Measurements from ENCODE around the gene SLC6A4.

The SLC6A4 gene

DNA sequence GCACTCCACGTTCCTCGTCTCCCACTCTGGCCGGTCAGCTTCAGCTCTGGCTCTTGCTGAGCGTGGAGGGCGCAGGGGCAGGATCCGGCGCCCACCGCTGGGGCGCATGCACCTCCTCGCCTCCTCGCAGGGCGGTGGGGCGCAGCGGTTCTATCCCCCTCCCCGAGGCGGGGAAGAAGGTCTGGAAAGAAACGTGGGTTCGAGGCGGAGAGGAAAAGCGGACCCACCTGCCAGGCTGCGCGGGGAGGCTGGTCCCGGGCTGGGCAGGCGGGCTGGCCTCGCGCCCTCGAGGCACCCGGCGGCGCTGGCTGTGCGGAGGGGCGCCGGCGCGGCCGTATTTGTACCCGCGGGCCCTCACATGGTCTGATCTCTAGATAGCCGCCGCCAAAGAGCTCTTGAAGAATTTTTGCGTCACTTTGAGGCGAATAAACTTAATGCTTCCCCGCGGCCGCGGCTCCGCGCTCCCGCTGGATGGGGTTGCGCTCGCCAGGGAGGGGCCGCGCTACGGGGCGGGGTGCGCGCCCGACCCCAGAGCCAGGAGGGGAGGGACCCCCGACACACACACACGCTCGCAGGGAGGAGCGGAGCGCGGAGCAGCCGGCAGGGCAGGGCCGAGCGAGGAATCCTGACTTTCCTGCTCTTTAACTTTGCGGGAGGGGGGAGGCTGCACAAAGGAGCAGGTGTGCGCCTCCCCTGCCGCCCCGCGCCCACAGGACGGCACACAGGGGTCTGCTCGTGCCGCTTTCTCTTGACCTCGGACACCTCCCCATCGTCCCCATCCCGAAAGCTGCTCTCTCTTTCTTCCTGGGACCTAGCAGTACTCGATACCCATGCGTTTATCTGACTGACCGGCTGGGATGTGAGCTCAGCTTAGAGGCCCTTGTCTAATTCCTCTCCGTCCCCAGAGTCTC lies at the start of gene SLC6A4:
TSS of gene SLC6A4 (minus strand) at position 312 of the 911 bp plus-strand sequence. CDS start 13,739 bp downstream, outside the sequence.
- no peak for DNase-seq

DNA sequence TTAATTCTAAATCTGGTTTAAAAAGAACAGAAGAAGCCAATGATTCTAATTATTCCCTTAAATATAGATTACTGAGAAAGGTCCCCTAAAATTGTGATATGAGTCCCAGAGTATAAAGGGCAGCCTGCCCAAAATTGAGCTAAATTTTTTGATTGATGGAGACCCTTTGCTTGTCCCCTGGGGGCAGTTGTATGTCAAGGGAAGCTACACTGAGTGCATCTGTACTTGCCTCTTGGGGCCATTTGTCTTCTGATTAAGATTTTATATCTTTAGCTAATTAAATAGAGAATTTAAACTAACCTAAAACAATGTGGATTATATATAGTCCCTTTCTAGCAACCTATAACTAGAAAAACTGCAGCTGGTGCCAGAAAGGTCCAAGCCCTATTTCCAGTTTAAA lies 43.7 kb upstream of the SLC6A4 start:
- DNase-seq = no peak

DNA sequence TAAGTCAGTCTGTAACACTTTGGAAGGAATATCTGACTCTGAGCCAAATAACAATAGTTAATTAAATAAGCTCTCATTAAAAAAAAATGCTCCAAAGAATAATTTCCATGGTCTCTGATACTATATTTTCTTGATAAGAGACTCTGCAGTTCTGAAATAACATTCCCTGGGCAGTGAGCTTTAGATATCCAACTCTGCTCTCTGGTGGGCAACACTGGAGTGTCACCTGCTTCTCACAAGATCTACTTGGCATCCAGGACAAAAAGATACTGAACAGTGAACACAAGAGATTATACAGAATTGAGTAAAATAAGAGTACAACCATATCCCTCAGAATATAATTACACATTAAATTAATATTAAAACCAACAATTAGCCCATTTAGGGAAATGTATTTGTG lies 42.5 kb upstream of the SLC6A4 start:
- DNase-seq = no peak

DNA sequence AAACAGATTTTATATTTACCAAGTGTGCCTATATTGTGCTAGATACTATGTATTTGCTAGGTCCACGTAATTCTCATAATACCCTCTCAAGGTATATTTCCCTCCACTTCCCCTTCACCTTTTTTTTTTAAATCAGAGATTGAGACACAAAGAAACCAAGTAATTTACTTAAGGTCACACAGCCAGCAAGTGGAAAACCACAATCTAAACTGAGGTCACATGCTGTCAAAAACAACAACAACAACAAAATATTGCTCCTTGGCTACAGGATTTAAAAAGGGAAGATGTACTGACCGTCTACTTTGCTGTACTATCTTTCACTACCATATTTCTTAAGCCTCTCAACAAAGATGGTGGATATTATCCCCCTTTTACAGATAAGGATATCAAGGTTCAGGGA lies 40.4 kb upstream of the SLC6A4 start:
- DNase-seq = no peak

DNA sequence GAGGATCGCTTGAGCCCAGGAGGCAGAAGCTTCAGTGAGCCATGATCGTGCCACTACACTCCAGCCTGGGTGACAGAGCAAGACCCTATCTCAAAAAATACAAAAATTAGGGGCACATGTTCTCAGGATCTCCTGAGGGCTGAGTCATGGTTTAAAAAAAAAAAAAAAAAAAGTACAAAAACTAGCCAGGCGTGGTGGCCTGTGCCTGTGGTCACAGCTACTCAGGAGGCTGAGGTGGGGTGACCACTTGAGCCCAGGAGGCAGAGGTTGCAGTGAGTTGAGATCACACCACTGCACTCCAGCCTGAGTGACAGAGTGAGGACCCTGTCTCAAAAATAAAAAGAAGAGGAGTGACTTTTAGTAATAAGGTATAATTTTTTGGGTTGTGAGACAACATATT lies 39.4 kb upstream of the SLC6A4 start:
- no peak for DNase-seq

DNA sequence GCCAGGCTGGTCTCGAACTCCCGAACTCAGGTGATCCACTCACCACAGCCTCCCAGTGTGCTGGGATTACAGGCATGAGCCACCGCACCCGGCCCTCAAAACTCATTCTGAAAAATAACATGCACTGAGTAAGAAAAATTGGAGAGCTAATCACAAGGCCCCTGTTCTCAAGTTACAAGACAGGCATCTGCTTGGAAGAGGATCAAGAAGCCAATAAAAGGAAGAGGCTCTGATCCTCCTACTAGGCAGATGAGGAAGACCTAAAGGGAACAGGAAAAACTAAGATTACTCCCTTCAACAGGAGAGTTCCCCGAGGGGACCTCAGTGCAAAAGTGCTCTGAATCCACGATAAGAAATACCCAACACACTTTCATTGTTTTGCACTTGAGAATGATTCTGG lies 37.9 kb upstream of the SLC6A4 start:
- DNase-seq = no peak

DNA sequence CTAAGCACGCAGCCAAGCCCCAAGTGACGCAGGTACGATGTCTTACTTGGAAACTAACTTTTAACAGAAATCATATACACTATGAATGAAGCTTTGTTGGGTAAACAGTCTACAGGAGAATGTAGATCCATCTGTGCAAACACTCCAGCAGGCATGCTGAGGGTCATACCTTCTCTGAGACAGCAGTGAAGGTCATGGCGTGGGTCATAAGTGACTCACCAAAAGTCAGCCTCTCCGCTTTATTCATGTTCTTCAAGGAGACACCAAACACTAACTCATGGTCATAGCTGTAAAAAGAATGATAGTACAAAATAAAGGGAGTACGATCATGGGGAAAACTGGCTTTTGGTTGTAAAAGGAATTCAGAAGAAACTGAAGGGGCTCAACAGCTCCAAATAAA lies 35.6 kb upstream of the SLC6A4 start:
- DNase-seq = no peak

DNA sequence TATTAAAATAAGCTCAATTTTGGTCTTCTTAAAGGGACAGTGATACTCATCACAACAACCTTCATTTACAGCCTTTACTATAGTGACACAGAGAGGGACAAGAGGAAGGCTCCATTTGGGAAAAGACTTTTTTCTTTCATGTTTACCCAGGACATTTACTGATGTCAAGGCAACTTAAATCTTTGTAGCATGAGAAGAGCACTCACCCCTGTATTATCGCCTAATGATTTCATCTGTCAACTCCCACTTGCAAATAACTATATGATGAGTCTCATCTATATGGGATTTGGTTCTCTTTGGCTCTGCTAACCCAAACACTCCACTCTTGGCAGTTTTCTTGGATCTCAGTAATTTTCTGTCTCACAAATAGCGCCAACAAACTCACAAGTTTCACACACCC lies 32.1 kb upstream of the SLC6A4 start:
- DNase-seq = no peak

DNA sequence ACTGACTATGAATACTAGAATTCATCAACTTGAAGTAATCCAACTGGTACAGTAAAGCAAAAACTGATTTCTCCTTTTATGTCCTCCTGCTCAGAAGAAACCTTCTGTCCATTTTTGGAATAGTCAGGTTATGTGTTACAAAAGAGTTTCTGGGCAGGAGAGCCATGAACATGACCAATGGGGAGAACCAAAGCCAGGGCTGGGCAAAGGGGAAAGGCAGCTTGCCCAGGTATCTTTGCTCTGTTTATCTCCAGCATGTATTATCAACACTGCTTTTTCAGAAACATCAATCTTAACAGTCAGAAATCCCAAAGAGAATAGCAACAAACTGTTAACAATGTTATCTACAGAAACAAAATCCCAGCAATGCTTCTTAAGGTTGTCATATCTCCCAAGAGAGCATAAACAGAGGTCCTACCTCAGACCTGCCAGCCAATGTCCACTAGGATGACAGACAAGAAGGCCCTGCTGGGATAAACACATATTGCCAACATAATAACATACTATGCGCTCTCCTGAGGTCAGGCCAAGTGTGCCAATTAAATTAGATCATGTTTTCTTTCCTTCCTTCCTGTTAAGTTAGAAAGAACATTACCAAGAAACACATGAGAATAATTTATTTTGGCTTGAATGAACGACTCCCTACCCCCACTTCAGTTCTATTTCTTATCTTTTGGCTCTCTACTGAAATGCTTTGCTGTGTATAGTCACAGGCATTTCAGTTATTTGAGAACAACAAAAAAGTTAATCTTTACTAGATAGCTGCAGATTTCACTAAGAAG lies 28.2 kb upstream of the SLC6A4 start:
- no peak for DNase-seq

DNA sequence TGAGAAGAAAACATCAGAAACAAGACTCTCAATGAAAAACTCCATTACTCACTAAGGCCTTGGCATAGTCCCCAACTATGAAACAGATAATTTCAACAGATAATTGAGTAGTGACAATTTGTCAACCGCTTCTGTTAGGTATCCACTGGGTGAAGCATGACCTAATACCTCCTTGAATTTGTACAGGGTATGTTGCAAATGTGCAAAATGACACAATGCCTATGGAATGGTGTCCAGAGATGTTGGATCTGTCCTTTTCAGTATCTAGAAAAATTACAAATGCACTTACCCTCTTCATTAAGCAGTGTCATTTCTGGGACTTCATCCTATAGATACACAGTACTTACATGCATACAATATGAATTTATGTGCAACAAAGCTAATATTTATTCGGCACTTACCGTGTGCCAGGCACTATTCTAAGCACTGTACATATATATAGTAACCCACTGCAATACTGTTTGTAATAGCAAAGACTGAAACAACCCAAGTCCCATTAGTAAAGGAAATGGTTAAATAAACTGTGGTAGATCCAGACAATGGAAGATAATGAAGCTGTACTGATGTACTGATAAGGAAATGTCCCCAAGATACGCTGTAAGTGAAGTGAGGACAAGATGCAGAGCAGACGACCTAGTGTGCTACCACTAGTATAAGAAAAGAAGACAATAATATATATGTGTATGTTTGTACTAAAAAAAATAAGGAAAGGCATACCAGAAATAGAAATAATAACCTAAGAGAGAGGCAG lies 21.4 kb upstream of the SLC6A4 start:
- DNase-seq = no peak

DNA sequence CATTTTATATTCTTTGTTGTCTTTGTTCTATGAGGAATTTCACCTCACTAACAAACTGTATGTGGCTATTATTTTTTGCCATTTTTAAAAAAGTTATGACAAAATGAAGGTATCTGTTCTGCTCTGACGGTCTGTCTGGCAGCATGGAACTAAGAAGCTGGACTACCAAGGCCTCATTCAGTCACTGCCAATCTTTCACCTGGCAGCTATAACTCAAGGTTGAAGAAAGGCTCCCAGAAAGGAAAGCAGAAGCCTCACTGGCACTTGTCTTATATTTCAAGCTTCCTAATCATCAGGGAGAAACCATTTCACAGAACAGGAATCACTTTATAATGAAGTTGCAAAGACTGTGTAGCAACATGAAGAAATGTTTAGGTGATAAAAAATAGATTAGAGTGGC lies 18.7 kb upstream of the SLC6A4 start:
- DNase-seq = no peak

DNA sequence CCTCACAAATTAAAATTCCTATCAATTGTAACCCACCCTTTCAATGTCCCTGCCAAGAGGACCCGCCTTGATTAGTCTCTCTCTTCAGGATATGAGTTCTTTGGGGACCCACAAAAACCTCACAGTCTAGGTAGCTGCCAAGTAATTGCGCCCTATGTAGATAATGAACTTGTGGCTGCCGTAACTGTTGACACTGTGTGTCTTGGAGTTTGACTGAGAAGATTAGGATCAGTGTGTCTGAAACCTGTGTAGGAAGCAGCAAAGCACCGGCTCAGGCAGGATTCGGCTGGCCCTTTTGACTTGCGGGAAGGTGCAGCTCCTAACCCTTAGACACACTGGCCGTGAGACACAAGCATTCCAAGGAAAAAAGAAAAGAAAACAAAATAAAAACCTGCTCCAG lies 17.8 kb upstream of the SLC6A4 start:
- DNase-seq = no peak

DNA sequence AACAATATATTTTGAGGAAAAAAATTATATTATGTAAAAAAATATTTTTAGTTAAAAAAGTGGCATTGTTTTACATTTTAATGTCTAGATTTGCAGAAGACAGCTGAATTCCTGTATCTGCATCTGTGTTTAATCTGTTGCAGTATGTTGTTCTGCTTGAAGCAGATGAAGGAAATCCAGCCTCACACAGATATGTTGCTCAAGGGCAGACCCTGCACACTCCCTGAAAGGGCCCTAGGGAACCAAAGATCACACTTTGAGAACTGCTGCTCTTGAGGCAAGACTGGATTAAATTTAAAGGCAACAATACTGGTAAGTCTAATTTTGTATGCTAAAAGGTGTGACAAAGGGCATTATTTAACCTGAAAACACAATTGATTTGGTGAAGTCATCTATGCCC lies 16.4 kb upstream of the SLC6A4 start:
- no peak for DNase-seq

DNA sequence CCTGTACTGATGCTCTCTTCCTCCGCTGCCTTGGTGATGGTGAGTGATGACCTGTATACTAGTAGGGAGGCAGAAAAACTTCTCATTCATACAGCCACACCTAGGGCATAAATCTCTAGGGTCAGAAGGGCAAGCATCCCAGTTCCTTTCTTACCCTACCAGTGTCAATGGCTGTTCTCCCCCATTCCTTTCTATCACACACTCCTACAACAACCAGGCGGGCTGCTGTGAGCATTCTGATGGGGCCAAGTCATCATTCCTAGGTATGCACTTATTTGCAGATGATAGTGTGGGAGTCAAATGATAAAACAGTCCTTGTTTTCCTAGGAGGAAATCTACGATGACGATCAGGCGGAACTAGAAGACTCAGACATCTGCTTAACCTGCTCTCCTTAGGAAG lies 14.0 kb upstream of the SLC6A4 start:
- DNase-seq = no peak

DNA sequence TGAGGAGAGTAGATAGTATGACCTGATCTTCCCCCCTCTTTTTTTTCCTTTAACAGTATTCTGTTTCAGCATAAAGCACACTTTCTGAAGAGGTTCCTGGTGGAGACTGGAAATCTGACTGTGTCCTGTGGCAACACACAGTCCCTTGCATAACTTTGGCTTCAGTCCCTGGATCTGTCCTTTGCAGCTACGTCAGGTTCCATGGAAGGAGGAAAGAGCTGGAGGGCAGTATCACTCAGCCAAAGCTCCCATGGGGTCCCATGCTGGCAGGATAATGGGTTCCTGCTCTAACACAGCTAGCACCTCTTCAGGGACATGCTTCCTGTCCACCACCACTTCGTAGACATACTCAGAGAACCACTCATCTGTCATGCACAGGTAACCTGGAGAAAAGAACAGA lies 13.3 kb upstream of the SLC6A4 start:
- DNase-seq = no peak

DNA sequence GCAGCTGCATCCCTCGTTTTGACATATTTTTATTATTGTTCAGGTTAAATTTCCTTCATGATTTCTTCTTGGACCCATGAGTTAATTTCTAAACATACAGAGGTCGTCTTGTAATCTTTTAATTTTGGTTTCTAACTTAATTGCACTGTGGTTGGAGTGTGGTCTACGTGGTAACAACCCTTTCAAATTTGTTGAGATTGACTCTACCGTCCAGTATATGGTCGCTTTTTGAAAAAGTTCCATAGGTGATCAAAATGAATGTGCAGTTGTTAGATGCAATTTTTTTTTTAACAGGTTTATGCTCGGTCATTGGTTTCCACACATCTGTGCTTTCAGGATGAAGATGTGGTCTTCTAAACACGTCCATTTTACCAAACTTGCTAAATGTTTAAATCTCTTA lies 11.0 kb upstream of the SLC6A4 start:
- no peak for DNase-seq

DNA sequence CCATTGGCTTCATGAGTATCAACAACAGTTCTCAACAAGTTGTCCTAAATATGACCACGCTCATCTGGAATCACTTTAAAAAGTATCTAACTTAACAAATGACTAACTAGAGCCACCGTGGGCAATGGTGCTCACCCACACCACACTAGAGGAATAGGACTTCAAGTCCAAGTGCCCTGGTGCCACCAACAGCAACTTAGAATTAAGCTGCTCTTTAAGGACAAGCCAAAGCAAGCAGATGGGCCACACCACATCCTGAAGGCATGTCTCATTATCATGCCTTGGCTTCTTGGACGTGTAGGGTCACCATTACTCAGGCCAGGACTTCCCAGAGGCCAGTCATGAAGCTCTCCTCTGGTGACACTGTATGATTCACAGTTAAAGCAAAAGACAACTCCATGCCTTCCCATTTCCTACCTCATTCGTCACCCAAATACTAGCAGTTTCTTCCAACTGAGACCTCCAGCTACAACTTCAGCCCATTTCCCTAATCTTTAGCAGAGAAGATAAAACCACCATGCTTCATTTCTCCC lies 9.4 kb upstream of the SLC6A4 start:
- DNase-seq = no peak

DNA sequence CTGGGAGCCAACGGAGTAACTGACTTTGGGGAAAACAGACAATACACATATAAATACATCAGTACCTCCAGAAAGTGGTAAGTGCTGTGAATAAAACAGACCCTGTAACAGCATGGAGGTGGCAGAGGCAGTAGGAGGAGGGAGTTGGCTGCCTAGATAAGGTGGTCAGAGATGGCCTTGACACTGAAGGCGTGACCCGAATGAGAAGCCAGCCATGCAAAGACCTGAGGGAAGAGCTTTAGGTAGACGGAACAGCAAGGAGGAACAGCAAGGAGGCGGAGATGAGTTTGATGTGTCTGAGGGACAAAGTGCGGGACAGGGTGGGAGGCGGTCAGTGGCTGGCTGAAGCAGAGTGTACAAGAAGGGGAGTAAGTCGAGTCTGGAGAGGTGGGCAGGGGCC lies 8.1 kb upstream of the SLC6A4 start:
- DNase-seq = no peak

DNA sequence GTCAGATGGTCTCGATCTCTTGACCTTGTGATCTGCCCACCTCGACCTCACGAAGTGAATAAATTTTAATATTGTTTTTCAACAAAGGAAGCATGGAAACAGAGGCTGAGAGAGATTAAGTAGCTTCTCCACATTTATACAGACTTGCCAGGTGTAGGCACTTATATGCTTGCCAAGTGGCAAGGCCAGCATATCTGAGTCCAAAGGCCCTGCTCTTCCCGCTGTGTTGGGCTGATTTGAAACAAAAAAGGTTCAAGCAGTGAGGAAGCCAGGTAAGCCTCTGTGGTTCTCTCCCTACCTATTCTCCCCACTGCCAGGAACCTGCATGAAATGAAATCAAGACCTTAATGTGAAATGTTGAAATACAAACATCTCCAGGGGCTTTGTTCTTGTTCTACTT lies 7.5 kb upstream of the SLC6A4 start:
- no peak for DNase-seq

DNA sequence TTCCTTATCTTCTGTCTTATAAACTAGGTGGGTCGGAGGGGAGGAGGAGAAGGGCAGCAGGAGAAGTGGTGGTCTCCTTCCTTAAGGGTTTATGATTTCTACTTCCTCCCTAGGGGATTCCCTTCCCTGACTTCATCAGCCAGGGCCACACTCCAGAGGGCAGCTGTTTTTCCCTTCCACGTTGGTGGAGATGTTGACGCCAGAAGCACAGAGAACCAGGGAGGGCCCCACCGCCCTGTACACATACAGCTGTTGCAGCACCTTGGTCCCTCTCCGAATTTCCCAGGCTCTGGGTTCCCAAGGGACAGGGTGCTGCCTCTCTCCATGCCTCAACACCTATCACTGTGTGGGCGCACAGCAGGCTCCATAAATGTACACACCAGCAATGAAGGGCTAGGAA lies 5.6 kb upstream of the SLC6A4 start:
- no peak for DNase-seq

DNA sequence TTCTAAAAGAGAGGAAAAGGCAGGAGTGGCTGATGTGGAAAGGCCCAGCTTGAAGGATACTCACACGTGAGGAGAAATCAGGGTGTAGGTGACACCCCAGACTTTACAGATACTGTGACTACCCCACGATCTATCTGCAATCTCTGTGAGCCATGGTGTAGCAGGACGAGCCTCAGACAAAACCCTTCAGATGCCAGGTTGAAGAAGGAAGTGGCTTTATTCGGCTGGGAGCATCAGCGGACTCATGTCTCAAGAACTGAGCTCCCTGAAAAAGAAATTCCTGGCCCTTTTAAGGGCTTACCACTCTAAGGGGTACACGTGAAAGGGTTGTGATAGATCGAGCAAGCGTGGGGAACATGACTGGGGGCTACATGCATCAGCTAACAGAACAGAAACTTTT lies 4.7 kb upstream of the SLC6A4 start:
- no peak for DNase-seq

DNA sequence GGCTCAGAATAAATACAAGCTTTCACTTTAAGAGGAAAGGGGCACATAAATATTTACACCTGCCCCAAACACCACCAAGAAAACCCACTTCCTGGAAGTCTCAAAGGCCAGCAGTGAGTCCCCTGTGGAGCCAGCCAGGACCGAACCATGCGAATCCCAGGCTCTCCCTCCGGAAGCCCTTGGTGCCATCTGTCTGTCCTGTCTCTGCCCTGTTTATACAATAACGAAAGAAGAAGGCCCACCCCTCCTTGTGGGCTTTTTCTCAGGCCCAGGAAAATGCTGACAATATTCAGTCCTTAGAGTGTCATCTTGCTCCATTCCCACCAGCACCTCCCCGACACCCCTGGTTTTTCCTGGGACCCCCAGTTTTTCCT lies 3.6 kb upstream of the SLC6A4 start:
- no peak for DNase-seq

DNA sequence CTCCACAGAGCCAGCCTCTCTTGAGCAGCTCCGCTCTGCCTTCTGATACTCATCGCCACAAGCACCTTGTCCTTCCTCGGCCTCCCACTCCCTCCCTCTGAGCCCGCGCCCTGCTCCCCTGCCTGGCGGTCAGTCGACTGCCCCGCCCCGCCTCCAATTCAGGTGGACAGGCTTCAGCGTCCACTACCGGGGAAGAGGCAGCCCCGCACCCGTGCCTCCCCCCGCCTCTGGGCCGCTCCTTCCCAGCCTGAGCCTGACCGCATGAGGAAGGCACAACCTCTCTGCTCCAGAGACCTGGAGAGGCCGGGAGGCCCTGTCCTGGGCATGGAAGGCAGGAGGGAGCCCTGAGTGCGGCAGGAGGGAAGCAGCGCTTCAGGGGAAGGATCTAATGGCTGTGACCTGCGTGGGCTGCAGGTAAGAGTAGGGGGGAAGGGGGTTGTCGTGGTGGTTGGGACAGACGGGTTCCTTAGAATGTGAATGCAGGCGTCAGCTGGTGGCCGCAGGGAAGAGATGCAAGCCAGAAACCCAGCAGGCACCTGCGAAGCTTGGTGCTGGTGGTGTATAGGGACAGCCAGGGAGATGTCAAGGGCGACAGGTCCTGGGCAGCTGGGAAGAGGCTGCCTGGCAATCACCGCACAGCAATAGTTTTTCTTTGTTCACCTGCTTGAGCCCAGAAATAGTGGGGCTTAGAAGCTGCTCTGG lies 3.0 kb upstream of the SLC6A4 start:
- DNase-seq = no peak

Measured in activated naive CD4-positive, alpha-beta T cell treated with anti-CD3 and anti-CD28 coated beads, Interleukin-2, amount 50 U/mL, for 16 hours (primary cell).